GM12865 (cell line): Measurements from ENCODE around the gene PEX6.

Experiments
- DNase-seq: peaks from one replicate; pipeline ENCODE4 v3.0.0; 2010; ENCODE audit warnings: low read depth
- H3K4me3 ChIP-seq: 2 replicates; pipeline ENCODE4 v1.5.1; 2011; ENCODE audit warnings: mild to moderate bottlenecking, low read depth, low read length, control low read depth
- CTCF ChIP-seq: IDR thresholded peaks from 2 replicates; pipeline ENCODE4 v1.5.1; 2011; ENCODE audit warnings: low read length, control low read depth, low read depth, inconsistent platforms; ENCODE audit not compliant: insufficient read depth; ENCODE audit errors: missing control alignments

The PEX6 gene

GRCh38 chr6:42973926-42974325 is 5.1 kb downstream of the PEX6 start:
- H3K4me3 ChIP-seq: no peak overlapping the region
- TF ChIP-seq CTCF: no peak
- no peak for DNase-seq

DNA sequence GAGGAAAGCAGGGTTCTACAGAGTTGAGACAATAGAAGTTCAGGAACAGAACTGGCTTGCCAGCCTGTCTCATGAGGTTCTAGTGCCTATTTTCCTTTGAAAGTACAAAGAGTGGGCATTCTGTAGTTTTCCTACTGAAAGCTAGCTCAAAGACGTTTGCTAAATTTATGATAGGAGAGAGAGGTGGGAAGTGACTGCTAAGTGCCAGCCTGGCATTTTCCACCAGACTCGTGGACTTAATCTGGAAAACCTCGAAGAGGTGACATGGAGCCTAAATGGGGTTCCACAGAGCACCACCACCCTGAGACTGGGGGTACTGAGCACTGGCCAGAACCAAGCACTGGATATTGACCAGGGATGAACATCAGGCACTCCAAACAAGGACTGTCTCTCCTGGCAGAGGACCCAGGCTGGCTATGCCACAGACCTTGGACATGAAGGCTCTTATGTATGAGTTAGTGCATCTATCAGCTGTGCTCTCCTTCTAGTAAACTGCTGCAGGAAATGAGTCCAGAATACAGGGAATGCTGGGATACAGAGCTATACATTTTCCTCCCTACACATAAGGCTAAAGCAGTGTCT is 7.1 kb downstream of the PEX6 start:
- TF ChIP-seq CTCF: no peak
- no peak for DNase-seq
- H3K4me3 ChIP-seq: no peak overlapping the region

GRCh38 chr6:42970871-42971612 is 7.9 kb downstream of the PEX6 start:
- no peak for TF ChIP-seq CTCF
- H3K4me3 ChIP-seq: no peak overlapping the region
- DNase-seq: no peak

- no peak for DNase-seq
- TF ChIP-seq CTCF: no peak
- H3K4me3 ChIP-seq: no peak overlapping the region
Measured at GRCh38 chr6:42969934-42970333, 9.0 kb downstream of the PEX6 start.

DNA sequence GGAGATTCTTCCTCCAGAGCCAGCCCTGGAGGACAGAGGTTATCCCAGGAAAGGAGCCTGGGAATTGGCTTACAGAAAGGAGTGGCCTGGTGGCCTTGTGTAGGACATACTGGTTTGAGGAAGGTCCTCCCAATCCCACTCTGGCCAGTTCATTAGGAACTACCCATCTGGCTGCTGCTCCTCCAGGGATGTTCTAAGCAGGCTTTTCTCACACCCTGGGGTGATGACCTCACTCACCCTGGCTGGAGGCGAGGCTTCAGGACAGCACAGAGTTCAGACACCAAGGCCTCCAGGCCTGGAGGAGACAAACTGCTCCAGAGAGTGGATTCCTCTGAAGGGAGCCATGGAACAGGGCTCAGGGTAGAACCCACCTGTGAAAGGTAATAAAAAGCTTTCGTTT is 9.6 kb downstream of the PEX6 start:
- TF ChIP-seq CTCF: no peak
- H3K4me3 ChIP-seq: no peak overlapping the region
- no peak for DNase-seq

GRCh38 chr6:42968783-42969182 is 10.2 kb downstream of the PEX6 start:
- DNase-seq: no peak
- no peak overlapping the region for H3K4me3 ChIP-seq
- TF ChIP-seq CTCF: no peak
